ENCODE measurements around the gene UGT1A8. TPM values are rescaled to one million over a fixed set of nuclear protein-coding genes. Genes with fewer than 3 reads are reported as not detected.

Gene UGT1A8
- total RNA-seq, 2 experiments from 2014 or later: not detected

- Mint-ChIP-seq H3K27me3 (peaks cover 14% of the 10 kb centered on the region), H3K27ac (no peak overlapping the region), H3K36me3 (ENCODE audit: low read depth) (no peaks in the 10 kb centered on the region), H3K4me3 (no peak overlapping the region), H3K4me1 (ENCODE audit: low read depth) (no peaks in the 10 kb centered on the region), H3K9me3 (no peaks in the 10 kb centered on the region)
- no peak for TF ChIP-seq CTCF (IDR thresholded peaks at IDR 0.05)
- Histone ChIP-seq H3K27ac (ENCODE audit: low read depth in 1 of 2, low read length in 2 of 2) (no peak overlapping the region), H3K36me3 (ENCODE audit: insufficient read depth, low read length) (no peaks in the 10 kb centered on the region), H3K4me1 (ENCODE audit: insufficient read depth, low read length) (no peaks in the 10 kb centered on the region), H3K9me3 (ENCODE audit: control insufficient read depth in 1 of 2, insufficient read depth in 1 of 2, low read length in 2 of 2) (peaks cover 0 to 18% of the 10 kb centered on the region in 2 experiments), H3K27me3 (ENCODE audit: control insufficient read depth in 1 of 2, insufficient read depth in 2 of 2, low read length in 2 of 2) (peaks cover 6 to 8% of the 10 kb centered on the region in 2 experiments), H3K4me3 (ENCODE audit: low read length) (no peak overlapping the region)
- peak in 1 of 14 experiments; percentile 12 for DNase-seq
- ChIA-PET CTCF (interaction anchor here (0.5 kb wide), 1 partner anchor 123 kb away, joined by 3 read pairs; no protein-coding TSS in a partner anchor), POLR2A (no interaction called here)
- intact Hi-C loops (cut with DNase I, micrococcal nuclease): no loop called here
- ATAC-seq (ENCODE audit: poor library complexity): no peak
Observed at GRCh38 chr2:233813236-233814055, 196.0 kb downstream of the UGT1A8 start.

GRCh38 chr2:233814056-233814835 is 196.8 kb downstream of the UGT1A8 start:
- ATAC-seq (ENCODE audit: poor library complexity) (no peak), DNase-seq (peak in 1 of 14 experiments; percentile 22)
- Histone ChIP-seq H3K27ac (ENCODE audit: low read depth in 1 of 2, low read length in 2 of 2) (no peak overlapping the region), H3K36me3 (ENCODE audit: insufficient read depth, low read length) (no peaks in the 10 kb centered on the region), H3K27me3 (ENCODE audit: control insufficient read depth in 1 of 2, insufficient read depth in 2 of 2, low read length in 2 of 2) (peaks cover 0 to 8% of the 10 kb centered on the region in 2 experiments), H3K4me3 (ENCODE audit: low read length) (no peak overlapping the region), H3K9me3 (ENCODE audit: control insufficient read depth in 1 of 2, insufficient read depth in 1 of 2, low read length in 2 of 2) (peaks cover 0 to 18% of the 10 kb centered on the region in 2 experiments), H3K4me1 (ENCODE audit: insufficient read depth, low read length) (no peaks in the 10 kb centered on the region)
- Mint-ChIP-seq H3K27ac (no peak overlapping the region), H3K27me3 (peaks cover 14% of the 10 kb centered on the region), H3K36me3 (ENCODE audit: low read depth) (no peaks in the 10 kb centered on the region), H3K4me3 (no peak overlapping the region), H3K4me1 (ENCODE audit: low read depth) (no peaks in the 10 kb centered on the region), H3K9me3 (no peaks in the 10 kb centered on the region)
- intact Hi-C loops (cut with DNase I, micrococcal nuclease): no loop called here
- POLR2A ChIA-PET: no interaction called here
- no peak for TF ChIP-seq CTCF (IDR thresholded peaks at IDR 0.05)
- CTCF ChIA-PET: no interaction called here

GRCh38 chr2:233815861-233816260 is 198.4 kb downstream of the UGT1A8 start:
- H3K27me3 ChIP-seq (ENCODE audit: control insufficient read depth in 1 of 2, insufficient read depth in 2 of 2, low read length in 2 of 2): peaks cover 0 to 3% of the 10 kb centered on the region in 2 experiments
- POLR2A ChIA-PET: no interaction called here
- Mint-ChIP-seq H3K36me3 (ENCODE audit: low read depth) (no peaks in the 10 kb centered on the region), H3K4me3 (no peak overlapping the region), H3K4me1 (ENCODE audit: low read depth) (no peaks in the 10 kb centered on the region), H3K27ac (no peak overlapping the region), H3K9me3 (no peaks in the 10 kb centered on the region), H3K27me3 (peaks cover 7% of the 10 kb centered on the region)
- no peak overlapping the region for H3K27ac ChIP-seq (ENCODE audit: low read depth in 1 of 2, low read length in 2 of 2)
- intact Hi-C loops (cut with DNase I, micrococcal nuclease): no loop called here
- peaks cover 0 to 18% of the 10 kb centered on the region in 2 experiments for H3K9me3 ChIP-seq (ENCODE audit: control insufficient read depth in 1 of 2, insufficient read depth in 1 of 2, low read length in 2 of 2)
- no peak overlapping the region for H3K4me3 ChIP-seq (ENCODE audit: low read length)
- CTCF ChIA-PET: no interaction called here
- TF ChIP-seq CTCF (IDR thresholded peaks at IDR 0.05): no peak
- DNase-seq (no peak), ATAC-seq (ENCODE audit: poor library complexity) (no peak)
- no peaks in the 10 kb centered on the region for H3K36me3 ChIP-seq (ENCODE audit: insufficient read depth, low read length)
- H3K4me1 ChIP-seq (ENCODE audit: insufficient read depth, low read length): no peaks in the 10 kb centered on the region
